OCI-LY1 (cell line): ENCODE data around the gene EOGT.

Experiments
- H2AFZ ChIP-seq: fragments of 200-600 bp; sonication (generic), shearing (Covaris generic); 2 replicates; pipeline ENCODE4 v1.6.0; 2014; ENCODE audit warnings: antibody characterized with exemption, mild to moderate bottlenecking, low read length
- H3F3A ChIP-seq: fragments of 200-600 bp; sonication (generic), shearing (Covaris generic); 2 replicates; pipeline ENCODE4 v1.6.0; 2014; ENCODE audit warnings: mild to moderate bottlenecking, antibody characterized with exemption, low read length, moderate library complexity; ENCODE audit not compliant: insufficient read depth
- H3K27ac ChIP-seq: fragments of 200-600 bp; sonication (generic); 2 replicates; pipeline ENCODE4 v1.5.1; 2014; ENCODE audit warnings: low read length, mixed run types, mild to moderate bottlenecking, low read depth; ENCODE audit not compliant: poor library complexity, severe bottlenecking
- H3K27me3 ChIP-seq: fragments of 200-600 bp; sonication (generic); 2 replicates; pipeline ENCODE4 v1.6.0; 2014; ENCODE audit warnings: antibody characterized with exemption, mild to moderate bottlenecking, low read length, moderate library complexity; ENCODE audit not compliant: insufficient read depth
- H3K36me3 ChIP-seq: fragments of 200-600 bp; sonication (generic); 2 replicates; pipeline ENCODE4 v1.6.1; 2014; ENCODE audit warnings: mild to moderate bottlenecking, antibody characterized with exemption, low read length, moderate library complexity, mixed read lengths; ENCODE audit not compliant: insufficient read depth
- H3K4me1 ChIP-seq: fragments of 200-600 bp; sonication (generic); 2 replicates; pipeline ENCODE4 v1.5.1; 2014; ENCODE audit warnings: mild to moderate bottlenecking, low read length, moderate library complexity; ENCODE audit not compliant: insufficient read depth, severe bottlenecking
- H3K4me2 ChIP-seq: fragments of 200-600 bp; sonication (generic), shearing (Covaris generic); 2 replicates; pipeline ENCODE4 v1.6.1; 2014; ENCODE audit warnings: low read length
- H3K4me3 ChIP-seq: fragments of 200-600 bp; sonication (generic); 2 replicates; pipeline ENCODE4 v1.5.1; 2014; ENCODE audit warnings: low read length, low read depth, mild to moderate bottlenecking, mixed read lengths; ENCODE audit not compliant: poor library complexity, severe bottlenecking
- H3K79me2 ChIP-seq: fragments of 200-600 bp; shearing (Covaris generic); 2 replicates; pipeline ENCODE4 v1.6.1; 2016; ENCODE audit warnings: mixed run types, low read length, mixed read lengths; ENCODE audit not compliant: insufficient read depth
- H3K9ac ChIP-seq: fragments of 200-600 bp; sonication (generic), shearing (Covaris generic); 2 replicates; pipeline ENCODE4 v1.6.1; 2014; ENCODE audit warnings: mild to moderate bottlenecking, low read length, mixed read lengths
- H3K9me2 ChIP-seq: fragments of 200-600 bp; sonication (generic), shearing (Covaris generic); 2 replicates; pipeline ENCODE4 v1.6.1; 2014; ENCODE audit warnings: low read depth, mild to moderate bottlenecking, low read length, mixed read lengths
- H3K9me3 ChIP-seq: fragments of 200-600 bp; shearing (Covaris generic); 2 replicates; pipeline ENCODE4 v1.6.1; 2014; ENCODE audit warnings: low read length, mixed read lengths
- H4K20me1 ChIP-seq: fragments of 200-600 bp; sonication (generic), shearing (Covaris generic); 2 replicates; pipeline ENCODE4 v1.6.0; 2016; ENCODE audit warnings: mild to moderate bottlenecking, low read length; ENCODE audit not compliant: insufficient read depth
- CTCF ChIP-seq: fragments of 200-600 bp; sonication (generic), shearing (Covaris generic); IDR thresholded peaks from 2 replicates; pipeline ENCODE4 v1.5.1; 2017; ENCODE audit warnings: mild to moderate bottlenecking, antibody characterized with exemption, low read length, moderate library complexity, mixed read lengths
- EZH2 ChIP-seq: fragments of 200-600 bp; sonication (generic), shearing (Covaris generic); IDR thresholded peaks from 2 replicates; pipeline ENCODE4 v1.8.0; 2017; ENCODE audit warnings: borderline replicate concordance, mixed run types, mild to moderate bottlenecking, antibody characterized with exemption, low read length, moderate library complexity, mixed read lengths

Gene EOGT

DNA sequence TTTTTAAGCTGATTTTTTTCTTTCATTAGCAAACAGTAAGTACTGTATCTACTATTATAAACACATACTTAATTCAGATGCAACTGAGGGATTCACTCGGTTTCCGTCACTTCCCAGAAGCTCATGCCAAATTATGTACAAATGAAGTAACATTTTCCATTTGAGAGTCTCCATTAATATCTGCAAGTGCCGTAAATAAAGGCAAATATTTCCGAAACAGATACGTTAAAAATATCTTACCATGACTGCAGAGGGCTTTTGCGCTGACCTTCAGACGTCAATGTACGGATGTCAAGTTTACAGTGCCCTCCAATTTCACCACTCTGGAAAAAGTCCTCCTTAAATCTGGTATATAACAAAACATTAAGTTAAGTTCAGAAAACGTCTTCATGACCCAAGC, 9.3 kb downstream of the EOGT start:
- no peak overlapping the region for H3K4me2 ChIP-seq
- no peaks in the 10 kb centered on the region for H3K9me2 ChIP-seq
- no peaks in the 10 kb centered on the region for H3K79me2 ChIP-seq
- H3K27me3 ChIP-seq = no peaks in the 10 kb centered on the region
- H3K27ac ChIP-seq = no peak overlapping the region
- no peak overlapping the region for H2AFZ ChIP-seq
- no peak overlapping the region for H3K4me3 ChIP-seq
- TF ChIP-seq EZH2 (no peak), CTCF (no peak)
- H4K20me1 ChIP-seq = no peaks in the 10 kb centered on the region
- H3K9me3 ChIP-seq = no peaks in the 10 kb centered on the region
- H3F3A ChIP-seq = 0 out of 2 replicates have a peak, but pooled peaks cover 3% of the 10 kb centered on the region
- H3K9ac ChIP-seq = no peak overlapping the region
- H3K4me1 ChIP-seq = no peaks in the 10 kb centered on the region
- peaks cover 65% of the 10 kb centered on the region for H3K36me3 ChIP-seq

DNA sequence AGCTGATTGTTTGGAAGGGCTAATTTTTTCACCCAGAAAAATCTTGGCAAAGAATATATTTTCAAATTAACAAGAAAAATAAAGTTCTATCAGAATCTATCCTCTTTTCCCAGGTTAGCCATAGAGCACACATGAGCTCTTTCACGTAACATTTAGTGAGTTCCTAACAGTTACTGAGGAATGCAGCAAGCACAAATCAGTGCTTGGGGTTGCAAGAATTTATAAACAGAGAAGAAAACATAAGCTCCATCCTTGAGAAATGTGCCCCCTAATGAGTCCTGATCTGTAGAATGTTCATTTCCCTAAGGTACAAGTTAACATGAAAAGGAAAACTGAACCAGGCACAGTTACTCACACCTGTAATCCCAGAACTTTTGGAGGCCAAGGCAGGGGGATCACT, 13.9 kb downstream of the EOGT start:
- Histone ChIP-seq H3K4me2 (no peak overlapping the region), H3K9ac (no peak overlapping the region), H3K79me2 (no peaks in the 10 kb centered on the region), H3K4me1 (no peaks in the 10 kb centered on the region), H3F3A (0 out of 2 replicates have a peak, but pooled peaks cover 3% of the 10 kb centered on the region), H4K20me1 (no peaks in the 10 kb centered on the region), H3K27me3 (no peaks in the 10 kb centered on the region), H3K4me3 (no peak overlapping the region), H2AFZ (no peak overlapping the region), H3K9me3 (no peaks in the 10 kb centered on the region), H3K9me2 (no peaks in the 10 kb centered on the region), H3K36me3 (peaks cover 62% of the 10 kb centered on the region), H3K27ac (no peak overlapping the region)
- TF ChIP-seq EZH2 (no peak), CTCF (no peak)

- H3K4me2 ChIP-seq = no peak overlapping the region
- H3K4me3 ChIP-seq = no peak overlapping the region
- H3K79me2 ChIP-seq = no peaks in the 10 kb centered on the region
- no peaks in the 10 kb centered on the region for H4K20me1 ChIP-seq
- H3F3A ChIP-seq = 0 out of 2 replicates have a peak, but pooled peaks cover 3% of the 10 kb centered on the region
- no peaks in the 10 kb centered on the region for H3K4me1 ChIP-seq
- H3K9ac ChIP-seq = no peak overlapping the region
- no peaks in the 10 kb centered on the region for H3K9me2 ChIP-seq
- H3K9me3 ChIP-seq = no peaks in the 10 kb centered on the region
- H3K27me3 ChIP-seq = no peaks in the 10 kb centered on the region
- H3K36me3 ChIP-seq = peaks cover 62% of the 10 kb centered on the region
- TF ChIP-seq EZH2 = no peak
- TF ChIP-seq CTCF = no peak
- H3K27ac ChIP-seq = no peak overlapping the region
- no peak overlapping the region for H2AFZ ChIP-seq
These were observed 14.3 kb downstream of the EOGT start for GRCh38 chr3:68999158-68999557.
